Endothelial cell of umbilical vein (primary cell): ENCODE results near the gene MBD4. TPM values are rescaled to one million over a fixed set of nuclear protein-coding genes. Genes with fewer than 3 reads are reported as not detected.

Source experiments
- BruUV-seq: library from RNA; stranded (reverse); fragments of 400-500 nt; replicated peaks from 2 replicates; lab custom pipeline; 2021; lab: Mats Ljungman, UMichigan
- CTCF ChIA-PET: fragments of 300-600, 350-600 bp; sonication (Branson Sonifier 250); formaldehyde crosslinking; loops from one replicate; lab custom pipeline; 2021; ENCODE audit warnings: antibody characterized with exemption, inconsistent platforms; lab: Charles Lee
- POLR2A ChIA-PET: fragments of 300-600, 350-600 bp; sonication (Branson Sonifier 250); formaldehyde crosslinking; loops from one replicate; lab custom pipeline; 2021; ENCODE audit warnings: antibody characterized with exemption, inconsistent platforms; lab: Charles Lee
- DNase-seq: peaks from one replicate; pipeline ENCODE4 v3.0.0-alpha.2; 2011; ENCODE audit warnings: low read depth, low spot score
- FAIRE-seq: peaks from 2 replicates; lab custom pipeline; 2011; peaks lifted over from hg19 to GRCh38; lab: Jason Lieb, UNC
- H2AFZ ChIP-seq: 2 replicates; pipeline ENCODE4 v1.6.0; 2012; ENCODE audit warnings: low read depth, low read length, control low read depth, inconsistent platforms
- H3K27ac ChIP-seq: 2 replicates; pipeline ENCODE4 v1.5.1; 2011; ENCODE audit warnings: low read depth, mild to moderate bottlenecking, control low read depth, low read length, moderate library complexity; ENCODE audit not compliant: insufficient read depth
- H3K27me3 ChIP-seq, 2 experiments: 2 replicates each; pipeline versions ENCODE4 v1.6.0 to v1.6.1; 2011; ENCODE audit warnings: low read length in 2 of 2, mixed read lengths in 1 of 2; ENCODE audit not compliant: control insufficient read depth in 2 of 2, insufficient read depth in 2 of 2
- H3K36me3 ChIP-seq, 2 experiments: 2 replicates in 1 of 2; 3 replicates in 1 of 2; pipeline ENCODE4 v1.5.1; 2011; ENCODE audit warnings: low read length in 2 of 2, mild to moderate bottlenecking in 1 of 2, moderate library complexity in 1 of 2; ENCODE audit not compliant: control insufficient read depth in 2 of 2, insufficient read depth in 2 of 2; ENCODE audit errors: extremely low read depth in 1 of 2
- H3K4me1 ChIP-seq: 3 replicates; pipeline ENCODE4 v1.5.1; 2011; ENCODE audit warnings: mild to moderate bottlenecking, low read length; ENCODE audit not compliant: control insufficient read depth, insufficient read depth; ENCODE audit errors: extremely low read depth
- H3K4me2 ChIP-seq: 2 replicates; pipeline ENCODE4 v1.6.1; 2011; ENCODE audit warnings: low read length, control low read depth, mixed read lengths; ENCODE audit not compliant: insufficient read depth
- H3K4me3 ChIP-seq, 3 experiments: fragments of 200-600 bp in 1 of 3; sonication (generic), shearing (Covaris generic) in 1 of 3; replicated peaks in 1 of 3; 2 replicates each; pipeline ENCODE4 v1.5.1; 2011 to 2016; ENCODE audit warnings: control low read depth in 3 of 3, low read length in 3 of 3, mild to moderate bottlenecking in 2 of 3, inconsistent platforms in 1 of 3, low read depth in 1 of 3, moderate library complexity in 1 of 3; ENCODE audit not compliant: insufficient read depth in 1 of 3
- H3K79me2 ChIP-seq: 2 replicates; pipeline ENCODE4 v1.6.0; 2012; ENCODE audit warnings: low read length, inconsistent platforms; ENCODE audit not compliant: control insufficient read depth, insufficient read depth
- H3K9ac ChIP-seq: replicated peaks from 2 replicates; pipeline ENCODE3; 2011; ENCODE audit warnings: low read length, control low read depth; ENCODE audit not compliant: insufficient read depth; ENCODE audit errors: extremely low read depth
- H3K9me1 ChIP-seq: replicated peaks from 3 replicates; pipeline ENCODE4 v1.6.0; 2011; ENCODE audit warnings: mild to moderate bottlenecking, low read length; ENCODE audit not compliant: control insufficient read depth, insufficient read depth; ENCODE audit errors: extremely low read depth
- H3K9me3 ChIP-seq: replicated peaks from 2 replicates; pipeline ENCODE4 v1.5.1; 2012; ENCODE audit warnings: low read length, inconsistent platforms; ENCODE audit not compliant: control insufficient read depth, insufficient read depth
- H4K20me1 ChIP-seq: replicated peaks from 2 replicates; pipeline ENCODE3; 2011; ENCODE audit warnings: mild to moderate bottlenecking, low read length; ENCODE audit not compliant: control insufficient read depth, insufficient read depth; ENCODE audit errors: extremely low read depth
- CTCF ChIP-seq, 2 donors: IDR thresholded peaks; 1 replicate in 1 of 2; 2 replicates in 1 of 2; pipeline ENCODE4 v1.5.1; 2011; ENCODE audit warnings: low read length in 2 of 2, mild to moderate bottlenecking in 2 of 2, moderate library complexity in 2 of 2, control low read depth in 1 of 2, inconsistent platforms in 1 of 2, low read depth in 1 of 2; ENCODE audit not compliant: insufficient read depth in 1 of 2; ENCODE audit errors: extremely low read depth in 1 of 2
- EZH2 ChIP-seq: IDR thresholded peaks from 2 replicates; pipeline ENCODE4 v1.6.1; 2012; ENCODE audit warnings: borderline replicate concordance, low read depth, mild to moderate bottlenecking, moderate library complexity, low read length, inconsistent platforms; ENCODE audit not compliant: severe bottlenecking
- MAX ChIP-seq: IDR thresholded peaks from 2 replicates; pipeline ENCODE4 v1.6.1; 2011; ENCODE audit not compliant: insufficient read depth, insufficient read length
- MYC ChIP-seq: IDR thresholded peaks from one replicate; pipeline ENCODE4 v1.6.1; 2011; ENCODE audit warnings: mild to moderate bottlenecking, low read depth, low read length
- POLR2A ChIP-seq: IDR thresholded peaks from 2 replicates; pipeline ENCODE4 v1.6.1; 2012; ENCODE audit warnings: low read depth, mild to moderate bottlenecking, control low read depth, low read length
- POLR2AphosphoS5 ChIP-seq: IDR thresholded peaks from 2 replicates; pipeline ENCODE4 v1.6.1; 2012; ENCODE audit warnings: low read depth, mild to moderate bottlenecking, control low read depth, low read length, moderate library complexity; ENCODE audit not compliant: insufficient read depth
- dilution Hi-C: fragments of 300-500 bp; cut with MboI; formaldehyde crosslinking; loops from one replicate; pipeline ENCODE4 v1.15.0; 2019; ENCODE audit warnings: low sequenced_read_pairs; ENCODE audit not compliant: extremely low pct_ligation_motif_present
- intact Hi-C: fragments of 100-400 bp; cut with micrococcal nuclease; formaldehyde crosslinking; loops from one replicate; pipeline ENCODE4 v1.10.0; 2022
- polyA plus RNA-seq, 4 experiments: library from polyadenylated mRNA; depleted of rRNA in 3 of 4; stranded (reverse) in 3 of 4; unstranded in 1 of 4; fragments of >200 nt; gene quantifications; 2 replicates each; pipeline versions ENCODE4 v1.2.1 to v1.2.3, GENCODE V29; 2011 to 2012; ENCODE audit warnings: missing spikeins in 1 of 4
- total RNA-seq: library from RNA; stranded (reverse); gene quantifications from 2 replicates; pipeline ENCODE4 v1.2.3, GENCODE V29; 2021

MBD4 gene
- total and polyA plus RNA-seq, 2 donors (not counting 3 experiments of a cell fraction or from before 2014, with no cell fraction given) = 17.4 to 39.5 TPM

GRCh38 chr3:129441782-129442181 is 2.0 kb upstream of the MBD4 start:
- H3K9me3 ChIP-seq = no peaks in the 10 kb centered on the region
- dilution Hi-C loops = no loop called here
- peaks cover 0 to 4% of the 10 kb centered on the region in 2 experiments for H3K36me3 ChIP-seq
- ChIA-PET CTCF (interaction anchor here (0.7 to 2.7 kb wide), 15 partner anchors 8 to 434 kb away, joined by 3 to 13 read pairs (median 3); partner anchors contain the start of gene EFCAB12), POLR2A (interaction anchor here (0.7 to 2.0 kb wide), 3 partner anchors 9 to 126 kb away, joined by 3 to 9 read pairs (median 4); partner anchors contain the start of gene EFCAB12)
- peaks cover 28% of the 10 kb centered on the region for H3K79me2 ChIP-seq
- BruUV-seq = no TSS peak
- peak overlapping the region; percentile 88 for H3K4me2 ChIP-seq
- peaks cover 44% of the 10 kb centered on the region for H3K4me1 ChIP-seq
- intact Hi-C loops = loop anchor here (1.0 to 2.0 kb wide), 5 partner anchors 9 to 177 kb away; no protein-coding TSS in a partner anchor
- DNase-seq = peak; percentile 90
- no peaks in the 10 kb centered on the region for H4K20me1 ChIP-seq
- peak overlapping the region; percentile 72 for H3K9ac ChIP-seq
- H3K4me3 ChIP-seq = peak overlapping the region in 1 of 3 experiments; percentile 76
- peak overlapping the region; percentile 75 for H3K27ac ChIP-seq
- H3K9me1 ChIP-seq = no peaks in the 10 kb centered on the region
- peak overlapping the region; percentile 32 for H2AFZ ChIP-seq
- TF ChIP-seq POLR2AphosphoS5 (peak; percentile 27), POLR2A (no peak)
- no peaks in the 10 kb centered on the region for H3K27me3 ChIP-seq
- FAIRE-seq = peak; percentile 88

GRCh38 chr3:129441215-129441614 is 1.5 kb upstream of the MBD4 start:
- FAIRE-seq = no peak
- Histone ChIP-seq H3K4me2 (peak overlapping the region; percentile 88), H3K9me3 (no peaks in the 10 kb centered on the region), H3K27ac (peak overlapping the region; percentile 75), H2AFZ (peak overlapping the region; percentile 18), H3K4me3 (peak overlapping the region; percentile 5 to 76 (median 56)), H3K9ac (peak overlapping the region; percentile 72), H4K20me1 (no peaks in the 10 kb centered on the region), H3K79me2 (peaks cover 28% of the 10 kb centered on the region), H3K4me1 (peaks cover 44% of the 10 kb centered on the region), H3K9me1 (no peaks in the 10 kb centered on the region), H3K27me3 (no peaks in the 10 kb centered on the region), H3K36me3 (peaks cover 0 to 4% of the 10 kb centered on the region in 2 experiments)
- ChIA-PET POLR2A (interaction anchor here (0.7 to 2.0 kb wide), 3 partner anchors 10 to 125 kb away, joined by 3 to 9 read pairs (median 4); partner anchors contain the start of gene EFCAB12), CTCF (interaction anchor here (0.8 to 2.7 kb wide), 14 partner anchors 9 to 434 kb away, joined by 3 to 13 read pairs (median 4); partner anchors contain the start of gene EFCAB12)
- dilution Hi-C loops (no loop called here), intact Hi-C loops (loop anchor here (2.0 kb wide), 4 partner anchors 42 to 178 kb away; no protein-coding TSS in a partner anchor)
- no peak for DNase-seq
- BruUV-seq = no TSS peak
- TF ChIP-seq CTCF (IDR thresholded peaks at IDR 0.05; ENCODE audit: extremely low read depth in 1 of 2, insufficient read depth in 1 of 2, low read depth in 1 of 2, low read length in 2 of 2) (no peak), EZH2 (no peak), POLR2A (peak; percentile 15), MYC (no peak), MAX (no peak)
